K562 (cell line): ENCODE measurements around the gene SELENOK. TPM values are rescaled to one million over a fixed set of nuclear protein-coding genes. Genes with fewer than 3 reads are reported as not detected.

Experiments
- ATAC-seq: fragments of 200-7000 bp; cut with Tn5 transposase; 3 replicates; pipeline ENCODE4 v1.9.1; 2020; ENCODE audit warnings: moderate library complexity
- BruUV-seq: library from RNA; stranded (reverse); fragments of 400-500 nt; replicated peaks from 2 replicates; lab custom pipeline; 2021; lab: Mats Ljungman, UMichigan
- CTCF ChIA-PET: fragments of 300-600 bp; formaldehyde crosslinking; extraction: SDS; loops from one replicate; lab custom pipeline; 2021; ENCODE audit warnings: low intra/inter-chr PET ratio; lab: Yijun Ruan, JAX
- POLR2A ChIA-PET: fragments of 300-600, 350-650 bp; sonication (Branson Sonifier 250); formaldehyde crosslinking; extraction: SDS; loops from one replicate; lab custom pipeline; 2021; ENCODE audit warnings: antibody characterized with exemption, inconsistent platforms; lab: Yijun Ruan, JAX
- DNase-seq, 4 experiments: peaks; one replicate each; pipeline versions ENCODE4 v3.0.0 to v3.0.0-alpha.2; 2011 to 2018; ENCODE audit warnings: low spot score in 3 of 4, mixed read lengths in 3 of 4; ENCODE audit errors: extremely low read depth in 1 of 4
- FAIRE-seq: peaks from 2 replicates; lab custom pipeline; 2011; peaks lifted over from hg19 to GRCh38; lab: Jason Lieb, UNC
- H2AFZ ChIP-seq: 2 replicates; pipeline ENCODE4 v1.6.0; 2011; ENCODE audit warnings: low read depth, low read length, control low read depth, inconsistent platforms
- H3K27ac ChIP-seq: fragments of 200-600 bp; 3 replicates; pipeline ENCODE4 v1.8.0; 2011; ENCODE audit warnings: low read depth, mild to moderate bottlenecking, control low read depth, inconsistent platforms, low read length, moderate library complexity, mixed read lengths; ENCODE audit errors: extremely low read depth
- H3K27me3 ChIP-seq, 2 experiments: fragments of 300-600 bp in 1 of 2; 2 replicates in 1 of 2; 3 replicates in 1 of 2; pipeline versions ENCODE4 v1.6.0 to v1.8.0; 2011; ENCODE audit warnings: inconsistent platforms in 2 of 2, low read length in 2 of 2, mild to moderate bottlenecking in 1 of 2, mixed read lengths in 1 of 2, moderate library complexity in 1 of 2; ENCODE audit not compliant: control insufficient read depth in 2 of 2, insufficient read depth in 2 of 2
- H3K36me3 ChIP-seq: fragments of 300-600 bp; 3 replicates; pipeline ENCODE4 v1.8.0; 2011; ENCODE audit warnings: mild to moderate bottlenecking, low read length, inconsistent platforms; ENCODE audit not compliant: control insufficient read depth, insufficient read depth
- H3K4me1 ChIP-seq, 2 experiments: fragments of 200-600 bp in 1 of 2; replicated peaks in 1 of 2; 2 replicates in 1 of 2; 3 replicates in 1 of 2; pipeline versions ENCODE4 v1.5.1 to v1.8.0; 2011; ENCODE audit warnings: inconsistent platforms in 2 of 2, low read length in 2 of 2, mild to moderate bottlenecking in 1 of 2, mixed read lengths in 1 of 2, moderate library complexity in 1 of 2; ENCODE audit not compliant: control insufficient read depth in 2 of 2, insufficient read depth in 2 of 2
- H3K4me2 ChIP-seq: 2 replicates; pipeline ENCODE4 v1.6.1; 2011; ENCODE audit warnings: low read length, control low read depth, inconsistent platforms, mixed read lengths; ENCODE audit not compliant: insufficient read depth
- H3K4me3 ChIP-seq: fragments of 200-600 bp; sonication (generic), shearing (Covaris generic); 2 replicates; pipeline ENCODE4 v1.5.1; 2016; ENCODE audit warnings: control low read depth, inconsistent platforms
- H3K79me2 ChIP-seq: fragments of 200-600 bp; 3 replicates; pipeline ENCODE4 v1.8.0; 2011; ENCODE audit warnings: low read length, inconsistent platforms; ENCODE audit not compliant: control insufficient read depth, insufficient read depth
- H3K9ac ChIP-seq, 2 experiments: 2 replicates each; pipeline versions ENCODE4 v1.6.0 to v1.6.1; 2011; ENCODE audit warnings: low read depth in 2 of 2, low read length in 2 of 2, control low read depth in 1 of 2, inconsistent platforms in 1 of 2, mild to moderate bottlenecking in 1 of 2, mixed read lengths in 1 of 2; ENCODE audit not compliant: insufficient read depth in 1 of 2
- H3K9me1 ChIP-seq: one replicate; pipeline ENCODE4 v1.6.0; 2011; ENCODE audit warnings: inconsistent platforms, mild to moderate bottlenecking, low read length, moderate library complexity; ENCODE audit not compliant: control insufficient read depth, insufficient read depth
- H3K9me3 ChIP-seq: replicated peaks from 2 replicates; pipeline ENCODE4 v1.5.1; 2011; ENCODE audit warnings: low read depth, low read length, inconsistent platforms; ENCODE audit not compliant: control insufficient read depth, insufficient read depth
- H4K20me1 ChIP-seq: replicated peaks from 2 replicates; pipeline ENCODE4 v1.6.1; 2011; ENCODE audit warnings: low read length, inconsistent platforms, mixed read lengths; ENCODE audit not compliant: control insufficient read depth, insufficient read depth
- CBX2 ChIP-seq: fragments of 200-600 bp; sonication (generic); IDR thresholded peaks from one replicate; pipeline ENCODE4 v1.6.1; 2012; ENCODE audit warnings: mild to moderate bottlenecking, low read length, inconsistent platforms; ENCODE audit not compliant: insufficient read depth, poor library complexity, severe bottlenecking
- GTF2A2 ChIP-seq: IDR thresholded peaks from 2 replicates; pipeline ENCODE4 v1.6.1; 2016; ENCODE audit warnings: mild to moderate bottlenecking, missing genetic modification characterization, missing compliant biosample characterization
- HINFP ChIP-seq: fragments of 450-650 bp; conservative IDR thresholded peaks from 2 replicates; pipeline ENCODE4 v1.6.1; 2016; ENCODE audit warnings: missing genetic modification characterization, low read depth, mild to moderate bottlenecking, control low read depth, missing compliant biosample characterization
- HLTF ChIP-seq: fragments of 450-650 bp; IDR thresholded peaks from 2 replicates; pipeline ENCODE4 v1.6.1; 2016
- MAFK ChIP-seq: IDR thresholded peaks from 2 replicates; pipeline ENCODE4 v1.6.1; 2011; ENCODE audit warnings: low read length, improper control_type of control experiment
- MTA1 ChIP-seq: fragments of 450-650 bp; IDR thresholded peaks from 2 replicates; pipeline ENCODE4 v1.6.1; 2017; ENCODE audit warnings: borderline replicate concordance
- NEUROD1 ChIP-seq: fragments of 150-350 bp; IDR thresholded peaks from 2 replicates; pipeline ENCODE4 v1.6.1; 2014; ENCODE audit warnings: borderline replicate concordance, low read length, low read depth; ENCODE audit not compliant: partially characterized antibody
- NFATC3 ChIP-seq: fragments of 450-650 bp; IDR thresholded peaks from 2 replicates; pipeline ENCODE4 v1.6.1; 2017; ENCODE audit warnings: mild to moderate bottlenecking
- NFIC ChIP-seq: fragments of 450-650 bp; IDR thresholded peaks from 2 replicates; pipeline ENCODE4 v1.6.1; 2017; ENCODE audit warnings: mild to moderate bottlenecking, inconsistent platforms
- POLR2AphosphoS2 ChIP-seq: IDR thresholded peaks from 2 replicates; pipeline ENCODE4 v1.6.1; 2012; ENCODE audit warnings: low read length, improper control_type of control experiment
- ZBTB43 ChIP-seq: sonication (generic); formaldehyde crosslinking; IDR thresholded peaks from 2 replicates; pipeline ENCODE4 v1.8.0; 2023; ENCODE audit warnings: mild to moderate bottlenecking, missing genetic modification reagents
- ZNF740 ChIP-seq, 3 experiments: fragments of 200-800 bp in 1 of 3; sonication (Bioruptor generic) in 1 of 3; sonication (generic) in 1 of 3; formaldehyde crosslinking in 1 of 3; IDR thresholded peaks; 2 replicates each; pipeline versions ENCODE4 v1.6.1 to v1.8.0; 2016 to 2022; ENCODE audit warnings: mild to moderate bottlenecking in 2 of 3, missing compliant biosample characterization in 2 of 3, missing genetic modification characterization in 2 of 3, missing genetic modification reagents in 1 of 3
- WGBS: fragments of 100-300 bp; shearing (Covaris generic); methylation state at CpG from one replicate; pipeline ENCODE4 v1.1.6; 2016; ENCODE audit warnings: low coverage, mixed read lengths; ENCODE audit not compliant: insufficient coverage; ENCODE audit errors: missing lambda C conversion rate; 5-methylcytosine and 5-hydroxymethylcytosine counted together
- in situ Hi-C: fragments of 300-500 bp; cut with MboI; formaldehyde crosslinking; loops from 4 replicates; pipeline ENCODE4 v1.15.0; 2018; ENCODE audit warnings: inconsistent platforms, mixed read lengths
- intact Hi-C: fragments of 100-400 bp; cut with micrococcal nuclease; formaldehyde crosslinking; loops from 2 replicates; pipeline ENCODE4 v1.14.2; 2022
- polyA plus RNA-seq, 8 experiments: library from polyadenylated mRNA; depleted of rRNA in 4 of 8; stranded (reverse) in 5 of 8; unstranded in 3 of 8; fragments of >200 nt; fragmentation: Nextera tagmentation in 2 of 8; fragmentation: Illumina TruSeq in 1 of 8; extraction: Ambion mirVana in 2 of 8; extraction: Trizol in 1 of 8; gene quantifications; 2 replicates each; pipeline versions ENCODE4 v1.2.1 to v1.2.3, GENCODE V29; 2011 to 2014; ENCODE audit warnings: inconsistent platforms in 1 of 8, missing spikeins in 1 of 8
- total RNA-seq, 7 experiments: library from RNA; depleted of rRNA in 6 of 7; stranded (reverse); fragments of >200 nt in 6 of 7; fragmentation: Illumina TruSeq in 2 of 7; extraction: Trizol in 2 of 7; gene quantifications; 2 replicates each; pipeline versions ENCODE4 v1.2.1 to v1.2.3, GENCODE V29; 2011 to 2021; ENCODE audit warnings: low replicate concordance in 1 of 7

The SELENOK gene
- total and polyA plus RNA-seq, 9 of the 15 experiments (the other 6 are each of a cell fraction or from before 2014, with no cell fraction given): 18.3 to 164 (median 34.8) TPM

GRCh38 chr3:53884623-53885022 lies 7.0 kb downstream of the SELENOK start:
- peaks cover 20% of the 10 kb centered on the region for H3K79me2 ChIP-seq
- POLR2A ChIA-PET: no interaction called here
- in situ Hi-C loops (no loop called here), intact Hi-C loops (no loop called here)
- H3K9me1 ChIP-seq: peaks cover 2% of the 10 kb centered on the region
- H4K20me1 ChIP-seq: 0 out of 2 replicates have a peak, but pooled peaks cover 10% of the 10 kb centered on the region
- 95% methylated on average over 9 of the region's 11 CpGs for WGBS
- peaks cover 41% of the 10 kb centered on the region for H3K36me3 ChIP-seq
- no TSS peak for BruUV-seq
- TF ChIP-seq ZNF740 (CRISPR knock-in tag; IDR thresholded peaks at IDR 0.05): no peak
- no peak for TF ChIP-seq ZNF740 (tag; IDR thresholded peaks at IDR 0.05)
- no peak for TF ChIP-seq HLTF
- peaks cover 5 to 14% of the 10 kb centered on the region in 2 experiments; a peak in 4 of 5 replicates for H3K4me1 ChIP-seq
- H3K27me3 ChIP-seq: no peaks in the 10 kb centered on the region
- CTCF ChIA-PET: no interaction called here
- FAIRE-seq (no peak), ATAC-seq (no peak), DNase-seq (no peak)
- no peak overlapping the region for H3K27ac ChIP-seq
- H2AFZ ChIP-seq: no peak overlapping the region
- no peak overlapping the region for H3K4me3 ChIP-seq
- H3K9me3 ChIP-seq: no peaks in the 10 kb centered on the region
- H3K4me2 ChIP-seq: no peak overlapping the region
- no peak overlapping the region for H3K9ac ChIP-seq

GRCh38 chr3:53883008-53883407 lies 8.7 kb downstream of the SELENOK start:
- no TSS peak for BruUV-seq
- ATAC-seq (no peak), DNase-seq (no peak), FAIRE-seq (no peak)
- Histone ChIP-seq H2AFZ (no peak overlapping the region), H3K4me2 (no peak overlapping the region), H3K79me2 (peaks cover 14% of the 10 kb centered on the region), H3K4me1 (peaks cover 5 to 10% of the 10 kb centered on the region in 2 experiments; a peak in 4 of 5 replicates), H3K4me3 (no peak overlapping the region), H4K20me1 (0 out of 2 replicates have a peak, but pooled peaks cover under 1% of the 10 kb centered on the region), H3K27ac (no peak overlapping the region), H3K9me1 (peaks cover 2% of the 10 kb centered on the region), H3K9ac (no peak overlapping the region), H3K36me3 (peaks cover 53% of the 10 kb centered on the region), H3K27me3 (no peaks in the 10 kb centered on the region), H3K9me3 (no peaks in the 10 kb centered on the region)
- intact Hi-C loops (no loop called here), in situ Hi-C loops (no loop called here)
- POLR2A ChIA-PET: interaction anchor here (0.6 kb wide), 2 partner anchors 38 to 716 kb away, joined by 3 to 4 read pairs; no protein-coding TSS in a partner anchor
- CTCF ChIA-PET: no interaction called here
- 65% methylated on average over 4 of the region's 4 CpGs for WGBS
- TF ChIP-seq POLR2AphosphoS2: no peak
- no peak for TF ChIP-seq NEUROD1
- TF ChIP-seq CBX2: no peak
- TF ChIP-seq MAFK: no peak
- TF ChIP-seq ZBTB43: no peak
- no peak for TF ChIP-seq MTA1
- no peak for TF ChIP-seq NFATC3
- no peak for TF ChIP-seq GTF2A2 (tag)
- TF ChIP-seq NFIC: no peak
- no peak for TF ChIP-seq HINFP (tag)
